Activated T-cell treated with anti-CD3 and anti-CD28 coated beads for 24 hours (primary cell): Measurements from ENCODE around the gene ENPP6.
"Not testable (repeated sequence)": the region's sequence is repeated elsewhere in the genome, so short reads cannot be mapped to it uniquely, and the experiment has no call there.

Experiments
- DNase-seq: peaks from one replicate; pipeline ENCODE4 v3.0.0-alpha.2; 2020; ENCODE audit warnings: low read depth

ENPP6 gene

DNA sequence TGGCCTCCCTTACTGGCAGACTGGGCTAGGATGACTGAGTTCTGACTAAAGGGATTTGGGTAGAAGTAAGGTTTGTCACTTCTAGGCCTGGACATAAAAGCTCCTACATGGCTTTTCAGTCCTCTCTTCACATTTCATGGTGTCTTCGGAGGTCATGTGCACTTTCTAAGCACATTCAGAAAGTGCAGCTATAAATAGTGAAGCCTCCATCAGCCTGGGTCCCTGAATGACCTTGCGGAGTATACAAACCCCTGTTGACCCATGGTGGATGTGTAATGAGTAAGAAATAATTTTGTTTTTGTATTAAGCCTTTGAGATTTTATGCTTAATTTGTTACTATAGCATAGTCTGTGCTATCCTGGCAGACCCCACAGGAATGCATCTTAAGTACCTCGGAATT is 158.6 kb downstream of the ENPP6 start:
- DNase-seq, result no peak

DNA sequence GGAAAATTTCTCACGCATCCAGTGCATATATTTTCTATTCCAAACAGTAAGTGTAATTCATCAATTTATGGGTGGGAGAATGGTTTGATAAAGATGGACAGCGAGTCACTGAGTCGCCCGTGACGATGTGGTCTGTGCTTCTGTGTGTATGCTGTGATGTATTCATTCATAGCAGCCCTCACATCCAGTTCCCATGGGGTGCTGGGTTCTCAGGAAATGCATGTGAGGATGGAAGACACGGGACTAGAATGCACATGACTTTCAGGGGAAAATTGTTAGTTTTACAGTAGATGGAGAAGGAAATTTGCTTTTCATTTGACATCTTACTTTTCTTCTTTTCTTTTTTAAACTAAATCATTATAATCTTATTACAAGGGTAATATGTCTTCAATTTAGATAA is 159.6 kb downstream of the ENPP6 start:
- no peak for DNase-seq

DNA sequence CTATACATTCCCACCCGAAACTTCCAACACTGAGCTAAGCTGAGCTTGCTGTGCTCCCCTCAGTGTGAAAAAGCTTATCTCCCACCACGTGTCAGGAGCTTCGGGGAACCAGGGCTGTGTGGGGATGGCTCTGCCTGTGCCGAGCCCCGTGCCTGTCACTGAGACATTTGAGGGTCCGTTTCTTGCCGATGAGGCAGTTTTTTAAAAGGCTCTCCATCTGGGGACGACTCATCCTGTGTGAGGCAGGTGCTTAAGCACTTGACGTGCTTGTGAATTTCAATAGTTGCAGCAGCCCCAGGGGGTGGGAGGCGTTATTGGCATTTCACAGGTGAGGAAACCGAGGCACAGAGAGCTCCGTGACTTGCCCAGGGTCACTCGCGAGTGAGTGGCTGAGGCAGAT is 160.8 kb downstream of the ENPP6 start:
- DNase-seq, result no peak

DNA sequence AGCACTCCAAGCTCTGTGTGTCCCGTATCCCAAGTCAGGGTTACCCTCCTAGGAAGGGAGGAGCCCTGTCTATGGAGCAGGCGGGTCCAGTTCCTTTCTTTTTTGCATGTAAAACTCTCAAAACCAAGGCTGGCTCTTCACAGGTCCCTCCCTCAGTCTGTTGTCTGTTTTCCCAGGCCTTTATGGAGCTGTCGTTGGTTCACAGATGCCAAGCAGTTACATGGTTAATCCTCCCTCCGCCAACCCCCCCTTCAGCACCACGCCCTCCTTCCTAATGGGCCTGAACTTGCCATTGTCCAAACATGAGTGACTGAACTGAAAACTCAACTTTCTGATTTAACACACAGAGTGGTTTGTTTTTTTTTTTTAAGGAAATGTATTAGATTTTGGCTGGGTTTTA is 164.2 kb downstream of the ENPP6 start:
- no peak for DNase-seq

DNA sequence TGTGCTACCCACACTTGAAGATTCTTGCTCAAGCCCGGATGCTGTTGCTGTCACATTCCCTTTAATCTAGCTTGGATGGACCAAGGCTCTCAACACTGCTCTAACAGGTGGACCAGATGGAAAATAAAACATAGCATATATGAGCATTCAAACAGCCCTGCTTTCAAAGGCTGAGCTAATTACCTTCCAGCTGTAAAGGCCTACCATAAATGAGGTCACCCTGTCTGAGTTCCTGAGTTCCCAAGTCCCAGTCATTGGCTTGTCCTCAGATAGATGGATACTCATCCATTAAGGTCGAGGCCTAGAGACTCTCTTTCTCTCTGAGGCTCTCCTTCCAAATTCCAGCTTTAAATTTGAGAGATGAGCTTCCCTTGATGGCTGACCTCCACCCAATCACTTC is 165.1 kb downstream of the ENPP6 start:
- DNase-seq, result no peak

DNA sequence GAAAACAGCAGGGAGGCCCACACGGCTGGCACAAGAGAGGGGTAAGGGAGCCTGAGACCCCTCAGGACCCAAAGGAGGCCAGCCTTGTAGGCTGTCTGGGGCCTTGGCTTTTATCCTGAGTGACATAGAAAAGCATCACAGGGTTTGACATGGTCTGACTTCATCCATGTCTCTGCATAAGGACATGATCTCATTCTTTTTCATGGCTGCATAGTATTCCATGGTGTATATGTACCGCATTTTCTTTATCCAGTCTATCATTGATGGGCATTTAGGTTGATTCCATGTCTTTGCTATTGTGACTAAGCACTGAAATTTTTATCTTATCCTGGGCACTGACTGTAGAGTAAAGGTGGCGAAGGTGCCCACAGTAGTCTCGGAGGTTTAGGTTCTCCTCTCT is 166.4 kb downstream of the ENPP6 start:
- not testable (repeated sequence) for DNase-seq

DNA sequence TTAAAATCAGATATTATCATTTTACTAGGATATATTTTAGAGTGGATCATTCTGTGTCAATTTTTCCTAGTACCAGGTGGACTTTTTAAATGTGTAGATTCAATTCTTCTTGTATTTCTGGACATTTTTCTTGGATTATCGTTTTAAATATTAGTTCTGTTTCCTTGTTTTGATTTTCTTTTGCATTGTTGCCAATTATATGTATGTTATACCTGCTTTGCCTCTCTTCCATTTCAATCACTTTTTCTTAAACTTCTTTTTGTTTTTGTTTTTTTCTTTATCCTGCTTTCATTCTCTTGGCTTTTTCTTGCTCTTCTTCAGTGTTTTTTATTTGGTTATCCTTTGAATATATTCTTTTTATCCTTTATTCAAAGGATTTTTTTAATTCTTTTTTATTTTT is 171.5 kb downstream of the ENPP6 start:
- DNase-seq, result no peak

DNA sequence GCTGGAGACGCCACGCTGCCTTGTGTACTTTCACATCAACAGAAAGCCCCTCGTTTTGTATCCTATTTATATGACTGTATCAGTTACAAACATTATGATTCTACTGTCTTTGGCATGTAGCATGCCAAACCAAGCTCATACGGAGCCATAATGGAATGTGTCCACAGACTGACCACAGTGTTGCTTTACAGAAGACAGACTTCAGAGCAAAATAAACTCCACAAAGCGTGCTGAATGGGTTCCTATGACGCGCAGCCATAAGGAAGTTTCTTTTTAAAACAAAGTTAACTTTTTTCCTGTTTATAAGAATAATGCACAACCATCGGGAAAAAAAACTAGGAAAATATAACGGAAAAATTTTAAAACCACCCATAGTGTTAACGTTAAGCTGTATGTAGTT is 176.5 kb downstream of the ENPP6 start:
- DNase-seq, result no peak

DNA sequence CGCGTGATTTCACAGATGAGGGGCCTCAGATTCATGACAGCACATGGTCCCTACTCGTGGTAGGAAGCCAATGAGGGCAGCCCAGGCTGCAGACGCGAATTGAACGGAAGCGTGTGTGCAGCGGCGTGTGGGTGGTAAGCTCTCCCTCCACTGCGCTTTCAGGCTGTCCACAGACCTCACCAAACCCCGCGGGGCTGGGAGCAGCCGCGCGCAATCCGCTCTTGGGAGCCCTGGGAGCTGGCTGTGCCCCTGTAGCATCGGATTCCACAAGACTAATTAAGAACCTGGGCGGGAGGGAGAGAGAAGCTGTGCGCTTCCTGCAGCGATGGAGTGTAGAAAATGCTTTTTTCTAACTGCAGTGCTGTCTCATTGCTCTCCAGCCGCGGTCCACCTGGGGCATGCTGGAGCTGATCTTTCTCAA is 177.7 kb downstream of the ENPP6 start:
- DNase-seq, result no peak
